Trophoblast cell (in vitro differentiated cells and primary cell): ENCODE data around the gene TMEM17.

Experiments used
- DNase-seq, 2 donors: peaks; one replicate each; pipeline ENCODE4 v3.0.0-alpha.2; 2016
- H2AFZ ChIP-seq: 2 replicates; pipeline ENCODE4 v1.6.1; 2013; ENCODE audit warnings: low read length, moderate library complexity, mild to moderate bottlenecking; ENCODE audit not compliant: insufficient read depth, poor library complexity
- H2AK5ac ChIP-seq: 2 replicates; pipeline ENCODE4 v1.6.1; 2013; ENCODE audit warnings: mild to moderate bottlenecking, low read length
- H2BK120ac ChIP-seq: 2 replicates; pipeline ENCODE4 v1.6.1; 2013; ENCODE audit warnings: low read length, mild to moderate bottlenecking, moderate library complexity; ENCODE audit not compliant: insufficient read depth, poor library complexity
- H2BK12ac ChIP-seq: 2 replicates; pipeline ENCODE4 v1.6.1; 2013; ENCODE audit warnings: mild to moderate bottlenecking, low read length, moderate library complexity
- H2BK5ac ChIP-seq: 2 replicates; pipeline ENCODE4 v1.6.1; 2013; ENCODE audit warnings: low read length, low read depth, moderate library complexity, mild to moderate bottlenecking; ENCODE audit not compliant: poor library complexity
- H3K14ac ChIP-seq: 2 replicates; pipeline ENCODE4 v1.6.1; 2013; ENCODE audit warnings: mild to moderate bottlenecking, low read length
- H3K18ac ChIP-seq: 2 replicates; pipeline ENCODE4 v1.6.1; 2013; ENCODE audit warnings: mild to moderate bottlenecking, low read length
- H3K23ac ChIP-seq: 2 replicates; pipeline ENCODE4 v1.6.1; 2013; ENCODE audit warnings: low read length
- H3K27ac ChIP-seq: 2 replicates; pipeline ENCODE4 v1.5.1; 2013; ENCODE audit warnings: low read depth, mild to moderate bottlenecking, inconsistent platforms, low read length, moderate library complexity
- H3K27me3 ChIP-seq: 2 replicates; pipeline ENCODE4 v1.6.1; 2013; ENCODE audit warnings: inconsistent platforms, mild to moderate bottlenecking, low read length, moderate library complexity; ENCODE audit not compliant: insufficient read depth
- H3K36me3 ChIP-seq, 2 experiments: 1 replicate in 1 of 2; 2 replicates in 1 of 2; pipeline ENCODE4 v1.6.1; 2013; ENCODE audit warnings: low read length in 2 of 2, mild to moderate bottlenecking in 2 of 2, moderate library complexity in 1 of 2; ENCODE audit not compliant: insufficient read depth in 2 of 2, control insufficient read depth in 1 of 2
- H3K4ac ChIP-seq: 2 replicates; pipeline ENCODE4 v1.6.1; 2013; ENCODE audit warnings: low read depth, mild to moderate bottlenecking, low read length, moderate library complexity
- H3K4me1 ChIP-seq, 2 experiments: 1 replicate in 1 of 2; 2 replicates in 1 of 2; pipeline ENCODE4 v1.6.1; 2013; ENCODE audit warnings: low read length in 2 of 2, mild to moderate bottlenecking in 2 of 2, moderate library complexity in 1 of 2; ENCODE audit not compliant: insufficient read depth in 2 of 2, control insufficient read depth in 1 of 2
- H3K4me2 ChIP-seq: 2 replicates; pipeline ENCODE4 v1.6.1; 2013; ENCODE audit warnings: inconsistent platforms, mild to moderate bottlenecking, low read length, moderate library complexity
- H3K4me3 ChIP-seq: 2 replicates; pipeline ENCODE4 v1.5.1; 2013; ENCODE audit warnings: mild to moderate bottlenecking, low read depth, low read length, inconsistent platforms
- H3K79me1 ChIP-seq: one replicate; pipeline ENCODE4 v1.6.1; 2013; ENCODE audit warnings: low read length
- H3K79me2 ChIP-seq: 2 replicates; pipeline ENCODE4 v1.6.1; 2013; ENCODE audit warnings: low read length, mild to moderate bottlenecking; ENCODE audit not compliant: control insufficient read depth, insufficient read depth, poor library complexity
- H3K9ac ChIP-seq: 2 replicates; pipeline ENCODE4 v1.6.1; 2013; ENCODE audit warnings: mild to moderate bottlenecking, low read length
- H3K9me3 ChIP-seq: 2 replicates; pipeline ENCODE4 v1.6.1; 2013; ENCODE audit warnings: low read depth, mild to moderate bottlenecking, control low read depth, inconsistent platforms, low read length; ENCODE audit not compliant: insufficient read depth
- H4K12ac ChIP-seq: 2 replicates; pipeline ENCODE4 v1.6.1; 2013; ENCODE audit warnings: low read depth, mild to moderate bottlenecking, low read length, moderate library complexity
- H4K8ac ChIP-seq: 2 replicates; pipeline ENCODE4 v1.6.1; 2013; ENCODE audit warnings: low read depth, mild to moderate bottlenecking, low read length, moderate library complexity
- H4K91ac ChIP-seq: one replicate; pipeline ENCODE4 v1.6.1; 2013; ENCODE audit warnings: low read depth, mild to moderate bottlenecking, low read length, moderate library complexity
- WGBS: extraction: QIAGEN DNeasy Blood & Tissue Kit; methylation state at CpG from one replicate; pipeline ENCODE4 v1.1.7; 2013; ENCODE audit warnings: missing lambda C conversion rate; ENCODE audit not compliant: insufficient read length, insufficient coverage; ENCODE audit errors: extremely low coverage; 5-methylcytosine and 5-hydroxymethylcytosine counted together

TMEM17 gene

GRCh38 chr2:62477573-62477972 lies 28.4 kb downstream of the TMEM17 start:
- peak overlapping the region; percentile 94 for H4K91ac ChIP-seq
- no peak overlapping the region for H3K14ac ChIP-seq
- H3K4me3 ChIP-seq, result no peak overlapping the region
- H2BK120ac ChIP-seq, result peak overlapping the region; percentile 50
- DNase-seq, result peak; percentile 30 to 50
- no peak overlapping the region for H3K23ac ChIP-seq
- H2BK5ac ChIP-seq, result peak overlapping the region; percentile 66
- H3K4me2 ChIP-seq, result no peak overlapping the region
- H3K79me1 ChIP-seq, result peaks cover 26% of the 10 kb centered on the region
- no peak overlapping the region for H4K8ac ChIP-seq
- H3K4ac ChIP-seq, result no peak overlapping the region
- no peaks in the 10 kb centered on the region for H3K9me3 ChIP-seq
- H2BK12ac ChIP-seq, result no peak overlapping the region
- H3K36me3 ChIP-seq, result no peaks in the 10 kb centered on the region
- no peak overlapping the region for H4K12ac ChIP-seq
- H2AFZ ChIP-seq, result no peak overlapping the region
- WGBS, result no CpG with 5 or more reads among the region's 4 CpGs
- H3K9ac ChIP-seq, result no peak overlapping the region
- H3K18ac ChIP-seq, result no peak overlapping the region
- H3K79me2 ChIP-seq, result peaks cover 2% of the 10 kb centered on the region
- H3K27ac ChIP-seq, result peak overlapping the region; percentile 74
- peaks cover 27 to 32% of the 10 kb centered on the region in 2 experiments for H3K4me1 ChIP-seq
- H2AK5ac ChIP-seq, result no peak overlapping the region
- no peaks in the 10 kb centered on the region for H3K27me3 ChIP-seq

DNA sequence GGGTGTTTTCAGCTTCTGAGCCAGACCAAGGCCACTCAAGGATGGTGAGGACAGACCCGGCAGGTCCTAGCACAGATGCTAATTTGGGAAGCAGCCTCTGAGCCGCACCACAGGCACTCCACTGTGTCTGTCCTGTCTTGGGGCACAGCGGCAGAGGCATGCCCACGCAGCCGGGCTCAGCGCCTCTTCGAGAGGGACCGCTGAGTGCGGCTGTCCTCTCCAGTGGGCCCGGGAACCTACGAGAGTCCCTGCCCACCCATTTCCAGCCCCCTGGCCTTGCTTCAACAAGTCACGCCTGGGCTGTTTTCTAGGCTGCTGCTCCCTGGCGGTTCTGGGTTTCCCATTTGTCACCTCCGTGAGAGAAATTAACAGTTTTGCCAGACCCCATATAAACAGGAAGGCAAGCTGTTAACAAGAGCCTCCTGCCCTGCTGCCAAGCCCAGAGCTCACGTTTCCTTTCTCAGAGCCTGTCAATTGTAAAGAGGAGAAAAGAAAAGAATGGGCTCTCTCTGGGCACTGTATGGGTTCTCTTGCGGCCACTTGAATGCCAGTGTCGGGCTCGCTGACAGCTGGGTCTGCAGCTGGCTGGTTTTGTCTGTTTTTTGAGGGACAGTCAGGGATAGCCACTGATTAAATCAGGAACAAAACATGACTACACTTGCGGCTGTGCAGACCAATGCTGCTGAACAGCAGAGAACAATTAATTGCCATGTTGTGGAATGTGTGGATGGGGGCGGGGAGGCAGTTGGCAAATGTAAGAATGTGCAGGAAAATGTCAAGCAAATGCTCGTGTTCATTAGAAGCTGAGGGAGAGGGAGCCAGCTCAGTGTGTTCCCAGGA lies 30.6 kb downstream of the TMEM17 start:
- no peak overlapping the region for H3K4me3 ChIP-seq
- H3K36me3 ChIP-seq, result no peaks in the 10 kb centered on the region
- H3K23ac ChIP-seq, result no peak overlapping the region
- H2AK5ac ChIP-seq, result peak overlapping the region; percentile 1
- no peaks in the 10 kb centered on the region for H3K9me3 ChIP-seq
- H3K18ac ChIP-seq, result peak overlapping the region; percentile 8
- H2AFZ ChIP-seq, result peak overlapping the region; percentile 38
- peak overlapping the region; percentile 23 for H2BK5ac ChIP-seq
- WGBS, result no CpG with 5 or more reads among the region's 21 CpGs
- no peak overlapping the region for H4K12ac ChIP-seq
- peak overlapping the region; percentile 19 for H3K4me2 ChIP-seq
- H3K4ac ChIP-seq, result peak overlapping the region; percentile 3
- peaks cover 2% of the 10 kb centered on the region for H3K79me2 ChIP-seq
- no peak for DNase-seq
- H2BK120ac ChIP-seq, result peak overlapping the region; percentile 93
- peak overlapping the region; percentile 48 for H3K27ac ChIP-seq
- peak overlapping the region; percentile 90 for H4K91ac ChIP-seq
- no peak overlapping the region for H3K9ac ChIP-seq
- H4K8ac ChIP-seq, result peak overlapping the region; percentile 67
- H3K4me1 ChIP-seq, result peaks cover 27 to 36% of the 10 kb centered on the region in 2 experiments
- no peaks in the 10 kb centered on the region for H3K27me3 ChIP-seq
- H3K14ac ChIP-seq, result peak overlapping the region; percentile 25
- peaks cover 26% of the 10 kb centered on the region for H3K79me1 ChIP-seq
- peak overlapping the region; percentile 32 for H2BK12ac ChIP-seq

- peaks cover 25% of the 10 kb centered on the region for H3K79me1 ChIP-seq
- no peaks in the 10 kb centered on the region for H3K27me3 ChIP-seq
- no peak overlapping the region for H3K4me3 ChIP-seq
- no peak overlapping the region for H3K4me2 ChIP-seq
- H3K27ac ChIP-seq, result no peak overlapping the region
- H2BK5ac ChIP-seq, result no peak overlapping the region
- no peak overlapping the region for H2BK12ac ChIP-seq
- no peak overlapping the region for H4K8ac ChIP-seq
- peaks cover 27 to 42% of the 10 kb centered on the region in 2 experiments for H3K4me1 ChIP-seq
- no peaks in the 10 kb centered on the region for H3K36me3 ChIP-seq
- H2AFZ ChIP-seq, result no peak overlapping the region
- H3K9me3 ChIP-seq, result no peaks in the 10 kb centered on the region
- no peak overlapping the region for H3K14ac ChIP-seq
- H2BK120ac ChIP-seq, result no peak overlapping the region
- DNase-seq, result no peak
- no CpG with 5 or more reads among the region's 4 CpGs for WGBS
- H3K18ac ChIP-seq, result no peak overlapping the region
- no peak overlapping the region for H3K9ac ChIP-seq
- H3K4ac ChIP-seq, result no peak overlapping the region
- H3K23ac ChIP-seq, result no peak overlapping the region
- H2AK5ac ChIP-seq, result no peak overlapping the region
- H4K12ac ChIP-seq, result no peak overlapping the region
- peaks cover 2% of the 10 kb centered on the region for H3K79me2 ChIP-seq
- H4K91ac ChIP-seq, result peak overlapping the region; percentile 45
Measured at GRCh38 chr2:62474176-62474575, 31.8 kb downstream of the TMEM17 start.

DNA sequence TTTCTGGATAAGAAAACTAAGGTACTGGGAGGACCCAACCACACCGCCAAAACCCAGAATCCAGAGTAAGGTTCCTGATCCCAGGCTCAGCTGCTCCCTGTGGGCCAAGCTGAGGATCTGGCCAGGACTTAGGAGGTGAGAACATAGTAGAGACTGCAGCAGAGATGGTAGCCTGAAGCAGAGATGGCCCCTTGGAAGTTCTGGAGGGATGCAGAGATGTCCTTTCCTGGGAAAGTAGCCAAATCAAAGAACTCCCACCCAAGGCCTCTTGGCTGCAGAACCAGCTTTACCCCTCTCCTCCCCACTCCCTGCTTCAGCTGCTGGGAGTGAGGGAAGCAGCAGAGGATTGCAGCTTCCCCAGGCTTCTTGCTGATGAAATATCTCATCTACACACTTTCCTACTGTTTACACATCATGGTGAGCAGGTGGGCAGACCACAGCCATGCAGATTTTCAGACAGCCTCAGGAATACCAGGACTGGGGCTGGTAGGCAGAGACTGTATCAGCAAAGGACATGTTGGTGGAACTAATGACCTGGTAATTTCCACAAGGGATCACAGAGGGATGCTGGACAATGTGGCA lies 32.7 kb downstream of the TMEM17 start:
- Histone ChIP-seq H3K79me1 (peaks cover 24% of the 10 kb centered on the region), H4K91ac (peak overlapping the region; percentile 67), H3K9ac (no peak overlapping the region), H3K4me1 (peaks cover 26 to 41% of the 10 kb centered on the region in 2 experiments), H2BK12ac (peak overlapping the region; percentile 20), H3K4me2 (no peak overlapping the region), H3K9me3 (no peaks in the 10 kb centered on the region), H4K12ac (no peak overlapping the region), H3K23ac (no peak overlapping the region), H2BK120ac (no peak overlapping the region), H3K4ac (no peak overlapping the region), H3K27ac (no peak overlapping the region), H2BK5ac (no peak overlapping the region), H3K18ac (no peak overlapping the region), H4K8ac (no peak overlapping the region), H3K27me3 (no peaks in the 10 kb centered on the region), H3K4me3 (no peak overlapping the region), H2AK5ac (no peak overlapping the region), H3K79me2 (peaks cover 2% of the 10 kb centered on the region), H2AFZ (no peak overlapping the region), H3K36me3 (no peaks in the 10 kb centered on the region), H3K14ac (no peak overlapping the region)
- no peak for DNase-seq
- no CpG with 5 or more reads among the region's 1 CpG for WGBS
